Measurements from ENCODE around the gene PDCD1LG2.

The PDCD1LG2 gene

DNA sequence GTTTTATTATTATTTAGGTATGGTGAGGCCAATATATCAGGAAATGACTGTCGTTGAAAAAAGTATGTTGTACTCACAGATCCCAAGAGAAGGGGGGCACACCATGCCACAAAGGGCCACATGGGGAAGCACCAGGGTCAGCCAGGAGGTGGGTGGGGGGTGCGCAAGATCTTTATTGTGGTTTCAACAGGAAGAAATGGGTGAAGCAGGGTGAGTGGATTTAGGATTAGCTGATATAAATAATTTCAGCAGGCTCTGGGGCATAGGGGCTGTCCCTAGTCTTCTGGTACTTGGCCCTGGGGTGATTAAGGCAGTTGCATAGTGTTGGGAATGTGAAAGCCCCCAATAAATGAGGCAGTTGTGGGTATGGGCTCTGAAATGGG is 8.6 kb downstream of the PDCD1LG2 start:
- TF ChIP-seq SIN3A (IDR thresholded peaks at IDR 0.05; ENCODE audit: borderline replicate concordance, insufficient read depth, low read length) (no peak), REST (IDR thresholded peaks at IDR 0.05; ENCODE audit: insufficient read depth in 1 of 2, low read depth in 2 of 2, low read length in 2 of 2) (no peak), TAF1 (IDR thresholded peaks at IDR 0.05; ENCODE audit: borderline replicate concordance, insufficient read depth, low read length) (no peak), FOXP2 (optimal IDR thresholded peaks at IDR 0.05; ENCODE audit: borderline replicate concordance, extremely low read depth, extremely low read length, insufficient read depth) (no peak), POLR2AphosphoS5 (IDR thresholded peaks at IDR 0.05; ENCODE audit: low read depth, low read length) (no peak)

GRCh38 chr9:5524090-5524489 is 13.8 kb downstream of the PDCD1LG2 start:
- TF ChIP-seq TAF1 (IDR thresholded peaks at IDR 0.05; ENCODE audit: borderline replicate concordance, insufficient read depth, low read length) (no peak), SIN3A (IDR thresholded peaks at IDR 0.05; ENCODE audit: borderline replicate concordance, insufficient read depth, low read length) (no peak), FOXP2 (optimal IDR thresholded peaks at IDR 0.05; ENCODE audit: borderline replicate concordance, extremely low read depth, extremely low read length, insufficient read depth) (no peak), POLR2AphosphoS5 (IDR thresholded peaks at IDR 0.05; ENCODE audit: low read depth, low read length) (no peak), REST (IDR thresholded peaks at IDR 0.05; ENCODE audit: insufficient read depth in 1 of 2, low read depth in 2 of 2, low read length in 2 of 2) (no peak)

- TF ChIP-seq REST (IDR thresholded peaks at IDR 0.05; ENCODE audit: insufficient read depth in 1 of 2, low read depth in 2 of 2, low read length in 2 of 2) (no peak), SIN3A (IDR thresholded peaks at IDR 0.05; ENCODE audit: borderline replicate concordance, insufficient read depth, low read length) (no peak), FOXP2 (optimal IDR thresholded peaks at IDR 0.05; ENCODE audit: borderline replicate concordance, extremely low read depth, extremely low read length, insufficient read depth) (no peak), POLR2AphosphoS5 (IDR thresholded peaks at IDR 0.05; ENCODE audit: low read depth, low read length) (no peak), TAF1 (IDR thresholded peaks at IDR 0.05; ENCODE audit: borderline replicate concordance, insufficient read depth, low read length) (no peak)
Measured at GRCh38 chr9:5529683-5530221, 19.4 kb downstream of the PDCD1LG2 start.

GRCh38 chr9:5531101-5531882 is 21.0 kb downstream of the PDCD1LG2 start:
- TF ChIP-seq POLR2AphosphoS5 (IDR thresholded peaks at IDR 0.05; ENCODE audit: low read depth, low read length), result no peak

DNA sequence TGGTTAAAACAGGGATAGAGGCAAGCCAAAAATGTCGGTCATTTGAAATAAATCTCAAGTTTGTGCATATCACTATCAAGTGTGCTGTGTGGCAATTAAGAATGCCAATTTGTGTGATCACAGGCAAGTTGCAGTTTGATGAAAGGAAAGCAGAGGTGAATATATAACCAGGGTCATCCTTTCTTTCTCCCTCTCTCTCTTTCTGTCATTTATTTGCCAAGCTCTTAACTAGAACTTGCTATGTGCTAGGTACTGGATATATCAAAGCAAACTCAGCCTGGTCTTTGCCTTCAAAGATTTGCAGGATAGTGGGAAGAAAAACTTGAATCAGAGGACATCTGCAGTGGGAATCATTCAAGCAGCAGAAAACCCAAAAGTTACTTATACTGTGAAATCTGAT is 22.0 kb downstream of the PDCD1LG2 start:
- TF ChIP-seq FOXP2 (optimal IDR thresholded peaks at IDR 0.05; ENCODE audit: borderline replicate concordance, extremely low read depth, extremely low read length, insufficient read depth) (no peak), SIN3A (IDR thresholded peaks at IDR 0.05; ENCODE audit: borderline replicate concordance, insufficient read depth, low read length) (no peak), POLR2AphosphoS5 (IDR thresholded peaks at IDR 0.05; ENCODE audit: low read depth, low read length) (no peak), TAF1 (IDR thresholded peaks at IDR 0.05; ENCODE audit: borderline replicate concordance, insufficient read depth, low read length) (no peak), REST (IDR thresholded peaks at IDR 0.05; ENCODE audit: insufficient read depth in 1 of 2, low read depth in 2 of 2, low read length in 2 of 2) (no peak)

Data from PFSK-1 (cell line).